ENCODE results near the gene CHST9.
"Not testable (repeated sequence)": the region's sequence is repeated elsewhere in the genome, so short reads cannot be mapped to it uniquely, and the experiment has no call there.

CHST9 gene

DNA sequence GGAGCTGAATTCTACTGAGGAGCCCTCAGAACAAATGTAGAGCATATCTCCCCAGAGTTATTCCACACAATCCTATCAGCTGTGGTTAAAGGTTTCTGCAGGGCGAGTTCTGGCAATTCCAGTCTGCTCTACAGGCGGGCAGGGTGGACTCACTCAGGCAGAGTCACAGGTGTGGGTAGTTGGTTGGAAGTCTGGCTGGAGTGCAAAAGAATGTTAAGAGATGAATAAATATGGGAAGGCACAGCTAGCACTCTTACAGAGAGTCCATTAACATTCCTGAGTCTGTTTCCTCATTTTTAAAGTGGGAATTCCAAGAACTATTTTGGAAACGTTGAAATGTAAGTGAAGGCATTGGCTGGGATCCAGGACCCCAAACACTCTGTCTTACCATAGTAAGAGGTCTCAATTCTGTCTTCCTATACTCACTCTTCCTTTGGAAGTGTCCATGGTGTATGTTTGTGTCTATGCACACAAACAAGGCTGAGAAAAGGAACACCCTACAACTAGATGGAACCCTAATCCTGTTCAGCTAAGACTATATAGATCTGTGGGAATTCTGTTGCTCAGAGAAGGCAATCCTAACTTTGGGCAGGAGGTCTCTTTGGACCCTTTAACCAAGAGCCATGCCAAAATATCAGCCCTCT, 256.3 kb downstream of the CHST9 start:
- no peak for DNase-seq (ENCODE audit: low spot score)

DNA sequence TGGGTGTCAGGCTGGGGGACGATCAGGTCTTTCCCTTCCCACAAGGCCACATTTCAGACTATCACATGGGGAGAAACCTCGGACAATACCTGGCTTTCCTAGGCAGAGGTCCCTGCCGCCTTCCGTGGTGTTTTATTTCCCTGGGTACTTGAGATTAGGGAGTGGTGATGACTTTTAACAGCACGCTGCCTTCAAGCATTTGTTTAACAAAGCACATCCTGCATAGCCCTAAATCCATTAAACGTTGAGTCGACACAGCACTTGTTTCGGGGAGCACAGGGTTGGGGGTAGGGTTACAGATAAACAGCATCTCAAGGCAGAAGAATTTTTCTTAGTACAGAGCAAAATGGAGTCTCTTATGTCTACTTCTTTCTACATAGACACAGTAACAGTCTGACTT, 257.3 kb downstream of the CHST9 start:
- not testable (repeated sequence) for DNase-seq (ENCODE audit: low spot score)

DNA sequence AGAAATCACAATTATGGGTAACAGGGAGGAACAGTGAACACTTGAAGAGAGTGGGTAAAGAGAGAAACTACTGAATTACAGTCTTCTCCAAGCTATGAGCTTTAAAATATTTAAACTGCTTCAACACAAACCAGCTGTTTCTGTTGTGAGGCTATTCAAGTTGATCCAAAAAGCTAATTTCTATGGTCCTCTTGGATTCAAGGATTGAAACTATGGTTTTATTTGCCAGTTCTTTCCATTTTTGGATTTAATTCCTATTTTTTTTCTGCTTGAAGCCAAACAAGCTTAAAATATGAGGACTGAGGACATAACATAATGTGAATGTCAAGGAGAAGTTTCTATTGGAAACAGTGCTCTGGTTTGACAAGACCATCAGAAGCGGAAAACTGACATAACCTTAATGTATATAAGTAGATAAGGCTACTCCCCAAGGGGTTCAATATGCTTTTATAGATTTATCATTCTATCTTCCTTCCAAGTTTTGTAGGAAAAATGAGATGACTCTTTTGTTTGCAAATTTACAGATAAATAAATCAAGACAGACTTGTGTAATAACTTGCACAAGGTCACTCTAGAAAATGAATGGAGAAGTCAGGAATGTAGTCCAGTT, 258.9 kb downstream of the CHST9 start:
- no peak for DNase-seq (ENCODE audit: low spot score)

GRCh38 chr18:26925313-26925712, 259.8 kb downstream of the CHST9 start:
- no peak for DNase-seq (ENCODE audit: low spot score)

DNA sequence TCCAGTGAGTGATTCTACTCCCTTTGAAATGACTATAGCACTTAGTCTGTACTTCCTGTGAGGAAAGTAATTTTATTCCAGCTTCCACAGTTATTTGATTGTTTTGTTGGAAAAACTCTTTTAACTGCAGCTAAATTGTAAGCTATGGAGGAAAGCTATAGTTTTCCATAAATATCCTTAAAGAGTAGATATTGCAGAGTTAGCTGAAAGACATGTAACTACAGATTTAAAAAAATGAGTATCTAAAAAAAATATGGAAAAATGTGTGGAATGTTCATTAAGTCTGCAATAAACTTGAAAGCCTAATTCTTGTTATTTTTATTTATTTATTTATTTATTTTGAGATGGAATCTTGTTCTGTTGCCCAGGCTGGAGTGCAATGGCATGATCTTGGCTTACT, 262.8 kb downstream of the CHST9 start:
- no peak for DNase-seq (ENCODE audit: low spot score)

GRCh38 chr18:26920644-26921043, 264.5 kb downstream of the CHST9 start:
- DNase-seq (ENCODE audit: low spot score): no peak

GRCh38 chr18:26919627-26920026, 265.5 kb downstream of the CHST9 start:
- DNase-seq (ENCODE audit: low spot score): no peak

GRCh38 chr18:26919201-26919600, 265.9 kb downstream of the CHST9 start:
- no peak for DNase-seq (ENCODE audit: low spot score)

GRCh38 chr18:26911840-26912239, 273.3 kb downstream of the CHST9 start:
- DNase-seq (ENCODE audit: low spot score): no peak

DNA sequence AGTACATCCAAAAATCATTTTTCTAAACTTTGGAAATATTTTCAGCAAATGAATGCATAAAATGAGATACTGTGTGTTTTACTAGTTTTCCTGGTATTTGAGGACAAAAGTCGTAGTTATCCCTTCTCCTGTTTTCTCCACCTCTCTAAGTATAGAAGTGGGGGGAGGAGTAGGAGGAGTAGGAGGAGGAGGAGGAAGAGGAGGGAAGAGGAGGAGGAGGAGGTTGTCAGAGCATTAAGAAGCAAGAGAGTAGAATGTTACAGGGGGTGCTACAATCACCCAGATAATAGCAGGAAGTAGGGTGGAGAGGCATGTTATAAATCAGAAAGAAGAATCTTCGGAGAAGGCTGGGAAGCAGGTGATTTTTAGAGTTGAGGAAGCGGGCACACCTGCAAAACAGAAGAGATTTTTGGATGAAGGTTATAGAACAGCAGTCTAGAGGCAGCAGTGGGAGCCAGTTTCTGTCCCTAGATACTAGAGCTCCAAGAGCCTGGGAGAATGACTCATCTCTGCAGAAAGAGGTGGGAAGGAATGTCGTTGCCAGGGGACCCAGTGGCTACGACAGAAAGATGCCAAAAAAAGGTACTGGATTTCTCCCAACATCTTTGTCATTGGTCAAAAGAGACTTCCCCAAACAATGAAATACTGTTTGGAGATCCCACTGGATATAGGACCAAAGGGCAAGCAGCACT, 275.4 kb downstream of the CHST9 start:
- DNase-seq (ENCODE audit: low spot score): no peak

- no peak for DNase-seq (ENCODE audit: low spot score)
Measured at GRCh38 chr18:26908906-26909305, 276.2 kb downstream of the CHST9 start.

DNA sequence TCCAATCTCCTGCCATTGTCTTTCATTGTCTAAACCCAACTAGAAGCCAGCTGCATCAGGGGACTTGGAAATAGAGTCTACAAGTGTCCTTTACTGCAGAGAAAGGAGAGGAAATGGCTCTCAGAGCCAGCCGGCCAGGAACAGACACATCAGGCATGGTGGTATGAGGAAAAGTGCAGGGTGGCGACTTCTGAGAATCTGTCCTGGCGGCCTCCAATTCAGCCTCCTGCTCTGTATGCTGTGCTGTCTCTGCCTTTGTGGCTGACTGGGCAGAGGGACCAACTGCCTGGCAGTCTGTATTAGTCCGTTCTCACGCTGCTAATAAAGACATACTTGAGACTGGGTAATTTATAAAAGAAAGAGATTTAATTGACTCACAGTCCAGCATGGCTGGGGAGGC, 282.8 kb downstream of the CHST9 start:
- no peak for DNase-seq (ENCODE audit: low spot score)

- no peak for DNase-seq (ENCODE audit: low spot score)
Measured at GRCh38 chr18:26901020-26901419, 284.1 kb downstream of the CHST9 start.

DNA sequence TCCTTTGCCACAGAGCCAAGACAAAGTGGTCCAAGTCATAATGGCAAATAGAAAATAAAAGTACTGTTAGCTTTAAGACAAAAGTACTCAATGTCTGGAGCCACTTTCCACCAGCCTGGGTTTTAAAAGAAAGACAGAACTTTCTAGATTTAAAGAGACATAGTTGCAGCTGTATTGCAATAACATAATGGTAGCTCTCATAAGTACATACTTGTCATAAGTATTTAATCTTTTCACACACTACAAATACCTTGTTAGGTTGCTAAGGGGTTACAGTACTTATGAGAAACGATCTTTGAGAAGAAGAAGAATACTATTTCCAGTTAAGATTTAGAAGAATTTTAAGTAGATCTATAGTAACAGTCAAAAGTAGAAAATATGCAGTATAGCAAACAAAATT, 290.7 kb downstream of the CHST9 start:
- DNase-seq (ENCODE audit: low spot score): no peak

DNA sequence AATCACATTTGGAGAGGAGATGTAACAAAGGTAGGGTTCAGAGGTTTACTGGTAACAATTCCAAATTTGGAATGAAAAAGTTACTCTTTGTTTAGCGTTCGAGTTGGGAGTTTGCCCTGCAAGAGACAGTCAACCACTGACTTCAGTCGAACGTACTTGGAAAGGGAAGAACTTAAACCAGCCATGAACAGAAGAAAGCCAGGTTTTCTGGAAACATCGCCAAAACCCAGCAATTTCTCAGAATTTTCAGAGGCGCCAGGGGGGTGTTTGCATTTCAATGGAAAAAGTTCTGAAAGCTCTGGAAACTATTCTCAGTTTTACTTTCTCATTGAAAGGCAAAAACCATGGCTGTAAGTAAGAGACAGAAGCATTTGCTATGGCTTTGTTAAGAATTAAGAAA, 291.1 kb downstream of the CHST9 start:
- DNase-seq (ENCODE audit: low spot score): no peak

GRCh38 chr18:26888259-26888658, 296.8 kb downstream of the CHST9 start:
- DNase-seq (ENCODE audit: low spot score): no peak

DNA sequence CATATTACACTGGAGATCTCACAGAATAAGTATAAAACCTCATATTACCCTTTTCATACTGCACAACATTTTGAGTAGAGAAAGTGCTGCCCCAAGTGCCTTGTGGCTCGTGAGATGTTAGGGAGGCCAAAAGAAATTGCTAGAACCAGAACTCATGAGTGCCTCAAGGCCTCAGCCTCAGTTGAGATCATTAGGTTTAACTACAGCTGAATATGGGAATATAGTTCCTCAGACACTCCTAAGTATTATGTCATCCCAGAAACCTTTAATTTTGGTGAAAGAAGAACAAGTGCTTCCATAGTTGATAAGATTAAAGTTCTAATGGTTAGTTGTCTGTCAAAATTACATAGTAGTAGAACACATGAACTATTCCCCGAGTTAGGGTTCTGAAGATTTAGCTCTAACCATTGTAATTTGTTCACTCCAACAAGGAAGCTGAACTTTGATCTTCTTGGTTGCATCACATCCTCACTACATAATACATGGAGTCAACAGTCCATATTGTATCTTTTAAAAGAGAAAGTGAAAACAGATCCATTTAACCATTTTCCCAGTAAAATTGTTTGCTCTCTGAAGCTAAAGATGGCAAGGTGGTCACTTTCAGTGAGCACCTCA, 310.0 kb downstream of the CHST9 start:
- DNase-seq (ENCODE audit: low spot score): no peak

GRCh38 chr18:26874283-26874682, 310.8 kb downstream of the CHST9 start:
- DNase-seq (ENCODE audit: low spot score): no peak

DNA sequence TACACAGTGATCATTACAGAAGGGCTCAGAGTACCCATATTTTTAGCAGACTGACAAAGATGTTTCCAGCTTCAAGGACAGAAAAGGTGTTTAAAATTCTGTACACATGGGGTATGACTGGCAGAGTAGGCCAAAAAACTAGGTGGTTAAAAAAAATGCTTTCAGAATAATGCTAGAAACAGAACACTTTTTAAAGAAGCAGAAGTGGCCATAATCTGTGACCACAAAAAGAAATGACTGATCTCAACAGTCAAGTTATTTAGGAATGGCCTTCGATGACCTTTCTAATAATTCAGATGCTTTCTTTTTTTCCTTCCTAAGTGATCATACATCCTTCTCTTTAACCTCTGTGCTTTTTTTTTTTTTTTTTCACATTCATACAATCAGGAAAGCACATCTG, 315.5 kb downstream of the CHST9 start:
- DNase-seq (ENCODE audit: low spot score): no peak

DNA sequence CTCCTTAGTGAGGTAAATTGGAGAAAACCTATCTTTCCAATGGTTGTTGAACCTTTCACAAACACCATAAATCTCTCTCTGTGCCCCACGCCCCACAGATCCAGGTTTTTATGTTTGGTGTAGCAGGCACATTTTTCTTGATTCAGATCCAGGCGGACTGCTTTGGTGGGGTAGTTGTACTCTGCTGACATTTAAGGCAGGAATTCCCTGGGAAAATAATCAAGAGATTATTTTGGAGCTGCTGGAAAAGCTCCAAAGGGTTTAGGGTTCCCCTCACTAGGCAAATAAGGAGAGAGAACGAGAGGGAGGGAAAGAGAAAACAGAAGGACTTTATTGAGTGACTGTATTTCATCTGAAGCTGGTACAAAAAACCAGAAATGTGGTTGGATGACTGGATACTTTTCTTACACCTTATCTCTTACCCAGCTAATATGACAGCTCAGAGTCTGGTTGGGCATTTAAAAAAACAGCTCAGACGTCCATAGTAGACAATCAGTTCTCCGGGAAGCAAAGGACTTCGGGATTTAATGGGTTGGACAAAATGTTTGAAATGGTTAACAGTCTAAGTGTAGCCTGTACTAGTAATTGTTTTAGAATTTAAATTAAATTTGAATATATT, 316.0 kb downstream of the CHST9 start:
- DNase-seq (ENCODE audit: low spot score): no peak

DNA sequence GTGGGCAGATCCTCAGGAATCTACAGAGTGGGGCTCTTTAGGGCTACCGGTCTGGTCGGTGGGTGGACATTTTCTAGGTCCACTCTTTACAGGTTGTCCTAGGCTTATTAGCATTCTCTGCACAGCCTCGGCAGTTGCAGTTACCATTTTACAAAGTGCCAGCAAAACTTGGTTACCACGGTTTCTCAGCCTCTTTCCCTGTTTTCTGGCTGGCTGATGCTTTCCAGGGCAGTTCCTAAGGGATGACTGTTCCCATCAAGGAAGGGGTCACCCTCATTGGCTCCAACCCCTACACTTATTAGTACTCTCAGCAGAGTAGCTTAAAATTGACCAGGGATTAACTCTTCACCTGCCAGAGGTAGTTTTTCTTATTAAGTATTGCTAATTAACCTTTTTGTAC, 317.6 kb downstream of the CHST9 start:
- no peak for DNase-seq (ENCODE audit: low spot score)

DNA sequence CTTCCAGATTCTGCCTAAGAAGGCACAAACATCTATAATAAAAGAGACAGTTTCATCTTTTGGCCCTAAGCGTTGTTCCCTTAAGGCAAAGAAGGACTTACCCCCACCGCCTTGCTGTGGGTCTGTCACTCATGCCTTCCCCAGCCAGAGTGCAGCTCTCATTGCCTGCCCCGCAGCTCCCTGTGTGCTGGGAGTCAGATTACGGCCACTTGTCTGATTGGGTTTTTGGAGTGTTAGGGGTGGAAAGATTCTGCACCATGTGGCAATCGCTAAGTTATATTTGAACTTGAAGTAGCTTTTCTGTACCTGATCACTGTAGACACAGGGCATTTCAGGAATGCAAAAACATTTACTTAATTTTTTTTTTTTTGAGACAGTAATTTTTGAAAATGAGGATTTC, 319.6 kb downstream of the CHST9 start, which contains the start of gene AQP4:
TSS of gene AQP4 (minus strand) at position 151 of the 400 bp plus-strand sequence. CDS start at position 133, 18 bp downstream.
- no peak for DNase-seq (ENCODE audit: low spot score)

DNA sequence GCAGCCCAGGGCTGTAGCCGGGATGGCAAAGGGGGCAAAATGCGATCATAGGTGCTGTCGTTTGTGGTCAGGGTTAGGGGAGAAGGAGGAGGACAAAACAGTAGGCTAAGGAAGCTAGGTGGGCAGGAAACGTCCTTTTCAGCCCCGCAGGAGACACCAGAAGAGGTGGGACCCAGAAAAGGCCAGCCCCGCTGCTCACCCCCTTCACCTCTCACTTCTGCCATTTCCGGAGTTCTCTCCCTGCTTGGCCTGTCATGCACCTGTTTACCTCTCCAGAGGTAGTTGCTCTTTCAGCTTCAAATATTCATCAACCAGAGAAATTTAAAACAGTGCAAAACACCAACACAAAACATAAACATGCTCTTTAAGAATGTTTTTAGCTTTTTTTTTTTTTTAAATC, 320.4 kb downstream of the CHST9 start:
- DNase-seq (ENCODE audit: low spot score): no peak
